ENCODE measurements around the gene METRNL.

DNA sequence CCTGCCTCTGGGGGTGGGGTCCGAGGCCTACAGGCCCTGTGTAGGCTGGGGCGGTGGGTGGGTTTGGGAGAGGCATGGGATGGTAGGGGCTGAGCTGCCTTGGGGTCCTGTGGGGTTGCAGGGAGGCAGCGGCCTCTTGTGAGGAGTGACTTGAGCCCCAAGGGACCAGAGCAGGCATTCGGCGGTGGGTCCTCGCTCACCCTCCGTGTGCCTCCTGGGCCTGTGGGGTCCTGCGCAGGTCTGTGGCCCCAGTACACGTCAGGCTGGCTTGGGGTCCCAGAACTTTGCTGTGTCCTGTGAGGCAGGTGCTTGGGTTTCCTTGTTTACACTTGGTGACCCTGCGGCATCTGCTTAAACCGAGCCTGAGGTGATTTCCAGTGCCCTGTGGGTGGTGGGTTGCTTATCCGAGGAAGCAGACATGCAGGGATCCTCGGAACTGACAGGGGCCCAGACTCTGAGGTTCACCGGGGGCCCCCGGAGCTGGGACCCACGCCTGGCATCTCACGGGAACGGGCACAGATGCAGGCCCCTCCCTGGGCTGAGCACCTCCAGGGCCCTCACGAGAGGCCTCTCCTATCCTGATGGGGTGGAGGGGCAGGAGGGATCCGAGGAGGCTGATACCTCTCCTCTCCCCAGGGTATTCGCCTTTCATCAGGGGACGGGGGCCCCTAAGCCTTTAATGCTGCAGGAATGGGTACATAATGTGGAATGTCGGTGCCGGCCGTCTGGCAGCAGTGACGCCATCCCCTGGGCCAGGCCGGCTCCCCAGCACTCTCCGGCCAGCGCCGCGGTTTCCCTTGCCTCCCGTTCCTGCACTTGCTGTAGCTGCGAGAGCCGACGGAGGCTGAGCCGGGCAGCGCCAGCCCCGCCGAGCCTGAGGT, 7.7 kb downstream of the METRNL start:
- TF ChIP-seq, protein P1, sequence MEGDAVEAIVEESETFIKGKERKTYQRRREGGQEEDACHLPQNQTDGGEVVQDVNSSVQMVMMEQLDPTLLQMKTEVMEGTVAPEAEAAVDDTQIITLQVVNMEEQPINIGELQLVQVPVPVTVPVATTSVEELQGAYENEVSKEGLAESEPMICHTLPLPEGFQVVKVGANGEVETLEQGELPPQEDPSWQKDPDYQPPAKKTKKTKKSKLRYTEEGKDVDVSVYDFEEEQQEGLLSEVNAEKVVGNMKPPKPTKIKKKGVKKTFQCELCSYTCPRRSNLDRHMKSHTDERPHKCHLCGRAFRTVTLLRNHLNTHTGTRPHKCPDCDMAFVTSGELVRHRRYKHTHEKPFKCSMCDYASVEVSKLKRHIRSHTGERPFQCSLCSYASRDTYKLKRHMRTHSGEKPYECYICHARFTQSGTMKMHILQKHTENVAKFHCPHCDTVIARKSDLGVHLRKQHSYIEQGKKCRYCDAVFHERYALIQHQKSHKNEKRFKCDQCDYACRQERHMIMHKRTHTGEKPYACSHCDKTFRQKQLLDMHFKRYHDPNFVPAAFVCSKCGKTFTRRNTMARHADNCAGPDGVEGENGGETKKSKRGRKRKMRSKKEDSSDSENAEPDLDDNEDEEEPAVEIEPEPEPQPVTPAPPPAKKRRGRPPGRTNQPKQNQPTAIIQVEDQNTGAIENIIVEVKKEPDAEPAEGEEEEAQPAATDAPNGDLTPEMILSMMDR (conservative IDR thresholded peaks at IDR 0.05) = no peak
- TF ChIP-seq ZFX (IDR thresholded peaks at IDR 0.05) = no peak

Measured in C4-2B (cell line).